Ramos (cell line): Measurements from ENCODE around the gene PRKAG2.

ENCODE experiments used
- in situ Hi-C: fragments of 300-500 bp; cut with MboI; formaldehyde crosslinking; loops from one replicate; pipeline ENCODE4 v1.14.3; 2022; ENCODE audit warnings: low sequenced_read_pairs; ENCODE audit not compliant: unreplicated experiment

PRKAG2 gene

DNA sequence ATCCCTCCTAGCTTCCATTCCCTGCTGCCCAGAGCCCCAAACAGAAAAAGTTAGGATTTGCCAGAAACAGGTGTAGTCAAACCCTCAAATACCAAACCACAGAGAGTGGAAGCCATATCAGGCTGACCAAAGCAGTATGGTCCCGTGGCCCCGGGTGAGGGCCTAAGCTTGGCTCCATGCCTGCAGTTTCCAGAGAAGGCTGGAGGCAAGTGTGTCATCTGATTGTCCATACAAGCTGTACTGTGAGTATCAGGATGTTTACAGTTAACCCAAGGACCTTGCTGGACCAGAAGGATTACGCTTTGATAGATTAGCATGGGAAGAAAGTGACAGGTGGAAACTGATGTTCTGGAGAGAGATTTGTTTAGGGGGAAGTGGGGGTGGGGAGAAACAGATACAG, 96.3 kb downstream of the PRKAG2 start:
- in situ Hi-C loops, result no loop called here

GRCh38 chr7:151779678-151780077, 97.2 kb downstream of the PRKAG2 start:
- in situ Hi-C loops, result no loop called here

- in situ Hi-C loops, result no loop called here
Measured at GRCh38 chr7:151779255-151779654, 97.7 kb downstream of the PRKAG2 start.

GRCh38 chr7:151777908-151778670, 98.8 kb downstream of the PRKAG2 start:
- in situ Hi-C loops, result no loop called here

DNA sequence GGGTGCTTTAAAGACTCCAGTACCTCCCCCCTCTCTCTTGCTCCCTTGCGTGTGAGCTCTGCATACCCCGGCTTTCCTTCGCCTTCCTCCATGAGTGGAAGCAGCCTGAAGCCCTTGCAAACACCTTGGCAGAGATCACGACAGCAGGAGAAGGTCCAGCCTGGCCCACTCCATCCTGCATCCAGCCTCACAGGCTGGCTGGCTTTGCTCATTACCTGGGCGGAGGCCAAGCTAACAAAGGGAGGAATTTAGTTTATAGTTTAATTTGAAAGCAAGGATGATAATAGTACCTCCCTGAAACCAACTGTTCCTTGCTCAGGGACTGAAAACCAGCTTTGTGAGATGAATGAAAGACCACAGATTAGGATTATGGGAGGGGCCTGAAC, 99.4 kb downstream of the PRKAG2 start:
- in situ Hi-C loops, result no loop called here

GRCh38 chr7:151776876-151777494, 99.9 kb downstream of the PRKAG2 start:
- in situ Hi-C loops, result no loop called here

DNA sequence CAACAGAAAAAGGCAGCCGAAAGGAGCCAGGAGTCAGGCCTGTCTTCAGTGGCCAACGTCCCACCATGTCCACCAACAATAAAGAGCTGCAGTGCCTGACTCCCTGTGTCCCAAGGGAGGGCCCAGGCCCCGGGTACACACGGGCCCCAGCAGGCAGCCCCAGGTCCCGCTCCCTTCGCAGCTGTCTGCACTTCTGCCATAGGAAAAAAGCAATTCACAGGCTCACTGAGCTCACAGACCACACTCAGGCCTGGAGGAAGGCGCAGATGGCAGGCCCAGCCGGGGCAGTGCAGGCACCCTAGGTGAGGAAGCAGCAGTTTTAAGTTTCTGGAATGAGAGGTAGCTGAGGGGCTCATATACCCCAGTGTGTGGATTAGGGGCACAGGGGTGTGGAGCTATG, 100.5 kb downstream of the PRKAG2 start:
- in situ Hi-C loops, result no loop called here

DNA sequence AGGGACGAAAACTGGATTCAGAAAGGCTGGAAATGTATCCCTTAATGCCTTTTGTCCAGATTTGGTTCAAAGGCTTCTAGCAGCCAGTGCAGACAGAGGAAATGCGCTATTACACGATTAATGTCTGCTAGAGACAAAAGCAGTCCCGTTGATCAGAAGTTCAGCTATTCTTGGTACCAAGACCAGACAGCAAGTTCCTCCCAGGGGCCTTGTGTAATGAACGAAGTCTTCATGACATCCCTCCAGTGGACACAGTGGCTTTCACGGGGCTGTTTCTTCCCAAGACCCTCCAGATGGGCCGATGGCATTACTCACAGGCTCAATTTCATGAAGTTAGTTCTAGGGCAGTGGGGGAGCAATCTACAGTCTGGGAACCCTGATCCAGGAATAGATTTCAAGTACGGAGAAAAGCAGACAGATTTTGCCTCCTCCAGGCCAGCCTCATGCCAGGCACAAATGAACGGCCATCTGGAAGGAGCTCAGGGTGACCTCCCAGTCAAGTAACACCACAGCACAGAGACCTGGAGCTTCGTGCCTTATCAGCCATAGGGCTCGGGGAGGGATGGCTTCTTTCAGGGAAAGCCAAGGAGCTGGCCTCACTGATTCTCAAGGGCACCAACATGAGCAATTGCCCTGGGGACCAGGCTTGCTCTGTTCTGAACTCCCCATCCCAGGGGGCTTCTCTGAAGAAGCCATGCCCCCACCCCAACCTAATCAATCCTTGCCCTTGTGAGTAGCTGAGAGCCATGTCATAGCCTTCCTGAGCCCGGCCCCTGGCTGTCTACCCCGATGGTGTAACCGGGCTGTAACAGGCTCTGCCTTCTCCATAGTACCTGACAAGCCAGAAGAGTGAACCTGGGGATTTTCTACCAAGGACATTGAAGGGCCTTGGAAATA, 101.1 kb downstream of the PRKAG2 start:
- in situ Hi-C loops, result no loop called here

- in situ Hi-C loops, result no loop called here
Measured at GRCh38 chr7:151774951-151775350, 102.0 kb downstream of the PRKAG2 start.

GRCh38 chr7:151773797-151774196, 103.1 kb downstream of the PRKAG2 start:
- in situ Hi-C loops, result no loop called here

DNA sequence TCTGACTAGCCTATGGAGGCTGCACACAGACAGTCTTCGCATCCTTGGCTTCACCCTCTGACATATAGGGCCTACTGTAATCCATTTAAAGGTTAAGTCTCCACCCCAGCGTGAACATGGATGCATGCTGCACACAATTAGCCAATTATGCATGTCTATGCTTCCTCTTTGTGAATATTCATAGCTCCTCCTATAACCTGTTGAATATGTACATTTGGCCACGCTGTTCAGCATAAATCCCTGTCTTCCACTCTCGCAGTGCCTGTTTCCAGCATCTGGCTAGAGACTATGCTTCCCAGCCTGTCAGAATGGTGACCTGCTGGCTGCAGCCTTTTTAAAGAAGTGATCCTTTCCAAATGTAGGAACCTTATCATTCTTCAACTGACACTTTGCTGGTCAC, 106.7 kb downstream of the PRKAG2 start:
- in situ Hi-C loops, result no loop called here

GRCh38 chr7:151769188-151769821, 107.6 kb downstream of the PRKAG2 start:
- in situ Hi-C loops, result loop anchor here (10.0 kb wide), 1 partner anchor 395 kb away; no protein-coding TSS in a partner anchor

DNA sequence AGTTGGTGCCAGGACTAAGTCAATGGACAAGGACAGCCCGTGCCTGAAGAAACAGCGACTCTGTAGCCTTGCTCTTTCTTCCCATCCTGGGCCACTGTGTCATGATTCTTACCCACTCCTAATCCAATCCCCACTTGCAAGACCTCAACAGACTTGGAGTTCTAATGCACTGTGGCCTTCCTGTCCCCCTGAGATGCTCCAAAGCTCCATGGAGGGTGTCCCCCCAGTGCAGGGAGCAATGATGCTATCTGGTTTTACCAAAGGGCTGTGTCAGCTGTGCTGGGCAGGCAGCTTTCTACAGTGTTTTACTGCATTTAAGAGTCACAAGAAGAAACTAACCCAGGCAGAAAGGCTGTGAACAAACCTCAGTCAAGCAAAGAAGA, 108.1 kb downstream of the PRKAG2 start:
- in situ Hi-C loops, result loop anchor here (10.0 kb wide), 1 partner anchor 394 kb away; no protein-coding TSS in a partner anchor

- in situ Hi-C loops, result loop anchor here (10.0 kb wide), 1 partner anchor 393 kb away; no protein-coding TSS in a partner anchor
Measured at GRCh38 chr7:151767557-151767956, 109.4 kb downstream of the PRKAG2 start.

GRCh38 chr7:151764056-151764920, 112.6 kb downstream of the PRKAG2 start:
- in situ Hi-C loops, result loop anchor here (10.0 kb wide), 1 partner anchor 389 kb away; no protein-coding TSS in a partner anchor

DNA sequence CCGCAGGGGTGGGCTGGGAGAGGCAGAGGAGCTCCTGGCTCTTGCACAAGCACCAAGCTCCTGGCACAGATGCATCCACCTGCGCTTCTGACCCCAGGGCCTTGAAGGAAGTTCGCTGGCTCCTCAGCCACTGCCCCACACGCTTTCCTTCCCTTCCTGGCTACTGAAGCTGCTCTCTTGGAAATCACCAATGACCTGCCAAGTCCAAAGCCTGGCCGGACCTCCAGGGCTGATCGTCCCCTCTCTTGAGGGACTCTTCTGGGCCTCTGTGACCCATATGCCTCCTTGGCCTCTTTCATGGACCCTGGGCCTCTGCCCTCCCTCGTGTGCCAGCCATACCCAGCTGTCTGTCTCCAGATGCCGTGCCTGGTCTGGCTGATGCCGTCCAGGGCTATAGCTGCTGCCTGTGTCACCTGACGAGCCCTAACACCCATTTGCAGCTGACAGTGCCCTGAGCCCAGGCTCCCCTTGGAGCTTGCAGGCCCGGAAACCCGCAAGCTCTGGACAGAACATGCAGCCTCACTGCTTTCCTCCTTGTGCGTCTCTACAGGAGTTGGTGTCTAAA, 113.4 kb downstream of the PRKAG2 start:
- in situ Hi-C loops, result loop anchor here (10.0 kb wide), 1 partner anchor 389 kb away; no protein-coding TSS in a partner anchor

GRCh38 chr7:151762583-151763245, 114.2 kb downstream of the PRKAG2 start:
- in situ Hi-C loops, result loop anchor here (10.0 kb wide), 1 partner anchor 388 kb away; no protein-coding TSS in a partner anchor

- in situ Hi-C loops, result loop anchor here (10.0 kb wide), 1 partner anchor 387 kb away; no protein-coding TSS in a partner anchor
Measured at GRCh38 chr7:151761957-151762356, 115.0 kb downstream of the PRKAG2 start.
